ENCODE data around the gene TAS2R19.

DNA sequence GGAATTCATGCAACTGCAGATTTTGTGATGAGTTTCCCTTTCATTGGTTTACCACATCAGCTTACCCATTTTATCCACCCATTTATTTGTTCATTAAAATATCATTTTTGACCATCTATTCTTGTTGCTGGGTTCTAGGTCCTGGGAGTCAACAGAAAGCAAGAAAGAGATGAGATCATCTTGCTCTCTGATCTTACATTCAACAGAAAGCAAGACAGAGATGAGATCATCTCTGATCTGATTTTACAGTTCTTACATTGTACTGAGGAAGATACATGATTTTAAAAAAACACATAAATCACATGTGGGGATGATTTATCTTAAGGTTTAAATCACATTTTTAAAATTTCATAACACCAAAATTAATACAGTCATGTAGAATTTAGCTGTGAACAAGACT is 37.4 kb upstream of the TAS2R19 start:
- TF ChIP-seq, protein P1, sequence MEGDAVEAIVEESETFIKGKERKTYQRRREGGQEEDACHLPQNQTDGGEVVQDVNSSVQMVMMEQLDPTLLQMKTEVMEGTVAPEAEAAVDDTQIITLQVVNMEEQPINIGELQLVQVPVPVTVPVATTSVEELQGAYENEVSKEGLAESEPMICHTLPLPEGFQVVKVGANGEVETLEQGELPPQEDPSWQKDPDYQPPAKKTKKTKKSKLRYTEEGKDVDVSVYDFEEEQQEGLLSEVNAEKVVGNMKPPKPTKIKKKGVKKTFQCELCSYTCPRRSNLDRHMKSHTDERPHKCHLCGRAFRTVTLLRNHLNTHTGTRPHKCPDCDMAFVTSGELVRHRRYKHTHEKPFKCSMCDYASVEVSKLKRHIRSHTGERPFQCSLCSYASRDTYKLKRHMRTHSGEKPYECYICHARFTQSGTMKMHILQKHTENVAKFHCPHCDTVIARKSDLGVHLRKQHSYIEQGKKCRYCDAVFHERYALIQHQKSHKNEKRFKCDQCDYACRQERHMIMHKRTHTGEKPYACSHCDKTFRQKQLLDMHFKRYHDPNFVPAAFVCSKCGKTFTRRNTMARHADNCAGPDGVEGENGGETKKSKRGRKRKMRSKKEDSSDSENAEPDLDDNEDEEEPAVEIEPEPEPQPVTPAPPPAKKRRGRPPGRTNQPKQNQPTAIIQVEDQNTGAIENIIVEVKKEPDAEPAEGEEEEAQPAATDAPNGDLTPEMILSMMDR (IDR thresholded peaks at IDR 0.05) = no peak
- TF ChIP-seq PHF8 (IDR thresholded peaks at IDR 0.05; ENCODE audit: borderline replicate concordance, low read depth) (no peak), HDAC2 (IDR thresholded peaks at IDR 0.05) (no peak), KDM5A (IDR thresholded peaks at IDR 0.05) (no peak), ESRRA (IDR thresholded peaks at IDR 0.05; ENCODE audit: borderline replicate concordance, low read length) (no peak), RCOR1 (IDR thresholded peaks at IDR 0.05; ENCODE audit: low read depth, low read length) (no peak), EP300 (IDR thresholded peaks at IDR 0.05) (no peak), POLR2A (IDR thresholded peaks at IDR 0.05; ENCODE audit: low read length) (no peak), CBX2 (IDR thresholded peaks at IDR 0.05; ENCODE audit: borderline replicate concordance, low read depth) (no peak), SMC3 (IDR thresholded peaks at IDR 0.05) (no peak), BHLHE40 (IDR thresholded peaks at IDR 0.05; ENCODE audit: low read depth, low read length) (no peak), RFX5 (IDR thresholded peaks at IDR 0.05) (no peak)
- TF ChIP-seq, protein P2, sequence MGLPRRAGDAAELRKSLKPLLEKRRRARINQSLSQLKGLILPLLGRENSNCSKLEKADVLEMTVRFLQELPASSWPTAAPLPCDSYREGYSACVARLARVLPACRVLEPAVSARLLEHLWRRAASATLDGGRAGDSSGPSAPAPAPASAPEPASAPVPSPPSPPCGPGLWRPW (IDR thresholded peaks at IDR 0.05) = no peak
- TF ChIP-seq, protein P3, sequence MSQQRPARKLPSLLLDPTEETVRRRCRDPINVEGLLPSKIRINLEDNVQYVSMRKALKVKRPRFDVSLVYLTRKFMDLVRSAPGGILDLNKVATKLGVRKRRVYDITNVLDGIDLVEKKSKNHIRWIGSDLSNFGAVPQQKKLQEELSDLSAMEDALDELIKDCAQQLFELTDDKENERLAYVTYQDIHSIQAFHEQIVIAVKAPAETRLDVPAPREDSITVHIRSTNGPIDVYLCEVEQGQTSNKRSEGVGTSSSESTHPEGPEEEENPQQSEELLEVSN (IDR thresholded peaks at IDR 0.05; ENCODE audit: borderline replicate concordance, low read depth) = no peak
